Measurements from ENCODE around the gene ZNF483.
A peak's percentile ranks its signal among the peaks of the same experiment; 100 is the strongest.
"Not testable (repeated sequence)": the region's sequence is repeated elsewhere in the genome, so short reads cannot be mapped to it uniquely, and the experiment has no call there.

Gene ZNF483

GRCh38 chr9:111548623-111549022 is 23.6 kb downstream of the ZNF483 start:
- no peak for DNase-seq

DNA sequence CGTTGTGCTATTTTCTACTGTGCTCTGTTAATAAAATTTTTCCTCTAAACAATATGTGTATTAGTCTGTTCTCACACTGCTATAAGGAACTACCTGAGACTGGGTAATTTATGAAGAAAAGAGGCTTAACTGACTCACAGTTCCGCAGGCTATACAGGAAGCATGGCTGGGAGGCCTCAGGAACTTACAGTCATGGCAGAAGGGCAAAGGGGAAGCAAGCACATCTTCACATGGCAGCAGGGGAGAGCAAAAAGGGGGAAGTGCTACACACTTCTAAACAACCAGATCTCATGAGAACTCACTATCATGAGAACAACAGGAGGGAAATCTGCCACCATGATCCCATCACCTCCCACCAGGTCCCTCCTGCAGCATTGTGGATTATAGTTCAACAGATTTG is 30.4 kb downstream of the ZNF483 start:
- not testable (repeated sequence) for DNase-seq

GRCh38 chr9:111559000-111559610 is 34.1 kb downstream of the ZNF483 start:
- peak; percentile 20 for DNase-seq

DNA sequence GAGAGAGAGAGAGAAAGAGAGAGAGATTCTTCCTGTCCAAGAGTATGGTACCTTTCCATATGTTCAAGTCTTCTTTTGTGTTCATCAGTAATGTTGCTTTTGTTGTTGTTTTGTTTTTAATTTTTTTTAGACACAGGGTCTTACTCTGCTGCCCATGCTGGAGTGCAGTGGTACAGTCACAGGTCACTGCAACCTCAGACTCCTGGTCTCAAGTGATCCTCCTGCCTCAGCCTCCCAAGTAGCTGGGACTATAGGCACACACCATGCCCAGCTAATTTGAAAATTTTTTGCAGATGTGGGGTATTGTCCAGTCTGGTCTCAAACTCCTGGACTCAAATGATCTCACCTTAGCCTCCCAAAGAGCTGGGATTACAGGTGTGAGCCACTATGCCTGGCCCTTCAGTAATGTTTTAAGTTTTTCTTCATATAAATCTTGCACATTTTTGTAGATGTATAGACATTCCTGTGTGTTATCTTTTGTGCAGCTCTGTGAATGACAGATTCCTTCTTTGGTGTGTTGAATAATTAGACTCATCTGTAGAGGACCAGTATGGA is 36.3 kb downstream of the ZNF483 start:
- DNase-seq: no peak

GRCh38 chr9:111566234-111566633 is 41.3 kb downstream of the ZNF483 start:
- peak; percentile 10 for DNase-seq

DNA sequence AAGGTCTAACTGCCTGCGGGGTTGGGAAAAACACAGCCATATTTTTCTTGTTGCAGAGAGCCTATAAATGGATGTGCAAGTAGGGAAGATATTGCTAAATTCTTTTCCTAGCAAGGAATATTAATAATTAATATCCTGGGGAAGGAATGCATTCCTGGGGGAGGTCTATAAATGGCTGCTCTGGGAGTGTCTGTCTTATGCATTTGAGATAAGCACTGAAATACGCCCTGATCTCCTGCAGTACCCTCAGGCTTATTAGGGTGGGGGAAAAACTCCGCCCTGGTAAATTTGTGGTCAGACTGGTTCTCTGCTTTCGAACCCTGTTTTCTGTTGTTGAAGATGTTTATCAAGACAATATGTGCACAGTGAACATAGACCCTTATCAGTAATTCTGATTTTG is 43.1 kb downstream of the ZNF483 start:
- not testable (repeated sequence) for DNase-seq

DNA sequence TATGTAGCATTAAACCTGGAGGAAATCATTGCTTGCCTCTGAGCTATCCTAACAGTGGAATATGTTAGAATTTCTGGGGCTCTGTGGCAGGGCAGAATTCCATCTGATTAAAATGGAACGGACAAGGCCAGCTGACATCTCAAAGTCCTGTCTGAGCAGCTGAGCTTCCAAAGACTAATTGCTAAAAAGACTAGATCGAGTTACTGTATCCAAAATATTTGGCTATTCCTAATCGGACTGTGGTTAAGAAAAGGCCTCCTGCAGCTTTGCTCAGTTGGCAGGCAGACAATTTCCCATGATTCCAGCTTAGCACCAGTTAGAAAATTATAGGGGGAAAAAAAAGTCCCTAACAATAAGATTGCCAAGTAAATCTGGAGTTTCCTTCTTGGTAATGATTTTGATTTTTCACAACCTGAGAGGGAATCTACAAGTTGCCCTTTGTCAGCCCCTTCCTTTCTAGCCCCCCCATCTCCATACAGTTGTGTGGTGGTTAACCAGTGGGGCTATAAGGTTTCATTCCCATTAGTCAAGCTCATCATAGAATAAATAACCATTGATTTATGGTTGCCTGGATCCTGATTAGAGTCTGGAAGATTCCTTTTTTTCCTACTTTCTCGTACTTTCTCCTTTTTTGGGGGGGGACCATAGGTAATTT is 48.1 kb downstream of the ZNF483 start:
- peak; percentile 86 for DNase-seq

- DNase-seq: peak; percentile 10
These were observed 57.9 kb downstream of the ZNF483 start for GRCh38 chr9:111582888-111583287.

GRCh38 chr9:111586378-111586777 is 61.4 kb downstream of the ZNF483 start:
- DNase-seq: no peak

DNA sequence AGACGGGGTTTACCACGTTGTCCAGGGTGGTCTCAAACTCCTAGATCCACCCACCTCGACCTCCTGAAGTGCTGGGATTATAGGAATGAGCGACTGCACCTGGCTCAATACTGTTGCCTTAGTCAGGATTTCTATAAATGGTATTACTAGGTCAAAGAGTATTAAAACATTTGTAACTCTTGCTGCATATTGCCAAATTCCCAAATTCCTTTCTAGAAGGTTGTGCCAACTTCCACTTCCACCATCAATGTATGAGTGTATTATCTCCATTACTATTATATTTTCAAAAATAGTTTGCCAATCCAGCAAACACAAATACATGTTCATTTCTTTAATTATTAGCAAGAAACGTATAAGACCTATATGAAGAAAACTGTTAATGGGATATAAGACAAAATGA is 63.9 kb downstream of the ZNF483 start:
- DNase-seq: no peak

DNA sequence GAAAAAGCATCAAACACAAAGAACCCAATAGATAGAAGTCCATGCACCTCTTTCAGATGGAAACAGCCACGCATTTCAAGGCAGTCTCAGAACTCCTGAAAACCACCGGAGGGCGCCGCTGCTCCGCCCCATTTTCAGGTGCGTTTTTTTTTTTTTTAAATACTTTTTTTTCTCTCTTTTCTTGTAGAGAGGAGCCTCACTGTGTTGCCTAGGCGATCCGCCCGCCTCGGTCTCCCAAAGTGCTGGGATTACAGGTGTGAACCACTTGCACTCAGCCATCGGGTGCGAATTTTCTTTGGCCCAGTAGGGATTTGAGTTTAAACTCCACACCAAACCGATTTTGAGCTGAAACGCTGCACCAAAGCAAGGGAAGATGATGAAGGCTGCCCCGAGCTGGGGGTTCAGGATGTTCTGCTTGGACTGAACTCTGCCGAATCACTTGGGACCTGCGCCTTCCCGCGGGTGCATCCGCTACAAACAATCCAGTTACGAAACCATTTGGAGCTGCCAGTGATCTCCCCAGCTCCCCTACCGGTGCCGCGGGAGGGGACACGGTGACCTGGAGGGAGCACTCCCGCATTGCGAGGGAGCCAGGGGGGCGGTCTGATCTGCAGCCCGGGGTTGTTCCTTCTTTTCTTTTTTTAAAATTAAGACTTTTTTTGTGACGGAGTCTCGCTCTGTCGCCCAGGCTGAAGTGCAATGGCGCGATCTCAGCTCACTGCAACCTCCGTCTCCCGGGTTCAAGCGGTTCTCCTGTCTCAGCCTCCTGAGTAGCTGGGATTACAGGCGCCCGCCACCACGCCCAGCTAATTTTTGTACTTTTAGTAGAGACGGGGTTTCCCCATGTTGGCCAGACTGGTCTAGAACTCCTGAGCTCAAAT is 73.1 kb downstream of the ZNF483 start:
- peak; percentile 54 for DNase-seq

- peak; percentile 35 for DNase-seq
These were observed 73.7 kb downstream of the ZNF483 start for GRCh38 chr9:111598733-111599091.

GRCh38 chr9:111599092-111599954 is 74.3 kb downstream of the ZNF483 start, which contains the start of gene PTGR1:
TSS of gene PTGR1 (minus strand) at chr9:111599647. CDS start at chr9:111597422, 2,225 bp downstream.
- peak; percentile 86 for DNase-seq

DNA sequence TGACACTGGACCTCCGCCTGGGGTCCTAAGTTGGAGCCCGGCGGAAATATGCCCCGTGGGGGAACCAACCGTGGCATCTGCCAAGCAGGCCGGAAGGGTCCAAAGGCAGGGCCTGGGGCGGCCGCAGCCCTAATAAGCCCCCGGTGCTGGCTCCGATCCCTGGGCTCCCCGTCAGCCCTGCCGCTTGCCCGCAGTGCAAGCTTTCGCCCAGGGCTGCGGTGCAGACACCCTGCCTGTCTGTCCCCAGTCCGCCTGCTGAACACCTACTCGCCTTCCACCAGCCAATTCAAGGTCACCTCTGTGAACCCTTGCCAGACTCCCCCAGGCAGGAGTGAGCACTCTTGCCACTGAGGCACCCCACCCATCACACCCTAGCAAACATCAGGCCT is 75.0 kb downstream of the ZNF483 start:
- DNase-seq: no peak

GRCh38 chr9:111601237-111602018 is 76.4 kb downstream of the ZNF483 start:
- DNase-seq: peak; percentile 28

GRCh38 chr9:111603041-111603440 is 78.1 kb downstream of the ZNF483 start:
- DNase-seq: no peak

DNA sequence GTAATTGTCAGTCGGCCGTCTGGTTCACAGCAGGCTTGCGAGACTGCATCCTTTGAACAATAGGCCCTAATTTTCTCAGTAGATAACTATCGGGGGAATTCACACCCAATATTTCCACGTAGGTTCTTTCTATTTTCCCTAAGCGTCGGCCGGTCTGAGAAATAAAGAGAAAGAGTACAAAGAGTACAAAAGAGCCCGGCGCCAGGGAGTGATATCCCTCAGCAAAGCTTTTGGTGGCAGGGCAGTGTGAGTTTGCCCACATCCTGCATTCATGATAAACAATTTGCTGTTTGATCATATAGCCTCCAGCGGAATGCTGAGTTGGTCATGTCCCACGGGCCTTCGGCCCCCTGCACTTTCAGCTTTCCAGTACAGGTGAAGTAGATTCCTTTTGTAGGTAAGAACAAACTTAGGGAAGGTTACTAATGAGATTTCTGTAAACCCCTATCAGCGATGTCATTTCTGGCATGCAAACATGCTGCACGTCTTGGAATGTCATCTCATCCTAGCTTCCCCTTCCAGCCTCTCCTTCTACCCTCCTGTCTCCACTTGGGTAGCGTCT is 79.2 kb downstream of the ZNF483 start:
- DNase-seq: no peak

DNA sequence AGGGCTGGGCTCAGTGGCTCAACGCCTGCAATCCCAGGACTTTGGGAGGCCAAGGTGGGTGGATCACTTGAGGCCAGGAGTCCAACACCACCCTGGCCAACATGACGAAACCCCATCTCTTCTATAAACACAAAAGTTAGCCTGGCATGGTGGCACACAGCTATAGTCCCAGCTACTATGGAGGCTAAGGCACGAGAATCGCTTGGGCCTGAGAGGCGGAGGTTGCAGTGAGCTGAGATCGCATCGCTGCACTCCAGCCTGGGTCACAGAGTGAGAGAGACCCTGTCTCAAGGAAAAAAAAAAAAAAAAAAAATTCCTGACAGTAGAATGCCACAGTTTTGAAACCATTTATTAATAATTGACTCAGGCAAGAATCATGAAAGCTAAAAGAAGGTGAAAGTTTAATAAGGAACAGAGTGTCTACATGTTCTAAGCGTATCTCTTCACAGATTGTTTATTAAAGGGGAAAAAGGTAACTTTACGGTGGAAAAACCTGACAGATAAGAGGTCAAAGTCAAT is 80.1 kb downstream of the ZNF483 start:
- DNase-seq: no peak

GRCh38 chr9:111610149-111610548 is 85.2 kb downstream of the ZNF483 start:
- no peak for DNase-seq

DNA sequence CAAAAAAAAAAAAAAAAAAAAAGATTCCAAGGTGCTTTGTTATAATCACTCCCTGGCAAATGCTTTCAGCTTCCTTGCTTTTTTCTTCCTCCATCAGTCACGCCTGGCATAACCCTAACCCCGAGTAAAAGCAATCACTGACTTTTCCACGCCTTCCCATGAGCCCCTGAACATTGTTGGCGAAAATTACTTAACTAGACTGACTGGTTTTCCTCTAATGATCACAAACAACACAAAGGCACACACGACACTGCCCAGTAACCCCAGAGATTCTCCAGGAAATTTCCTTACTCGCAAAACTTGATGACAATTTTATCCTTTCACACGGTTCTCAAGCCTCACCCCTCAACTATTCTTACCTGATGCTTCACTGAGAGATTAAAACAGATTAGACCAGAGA is 85.9 kb downstream of the ZNF483 start:
- DNase-seq: no peak

- no peak for DNase-seq
These were observed 88.6 kb downstream of the ZNF483 start for GRCh38 chr9:111613436-111614040.
